Small intestine (tissue), 7 donors: Measurements from ENCODE around the gene PABPN1L. TPM values are rescaled to one million over a fixed set of nuclear protein-coding genes. Genes with fewer than 3 reads are reported as not detected.
"Not testable (repeated sequence)": the region's sequence is repeated elsewhere in the genome, so short reads cannot be mapped to it uniquely, and the experiment has no call there.

Experiments
- DNase-seq, 2 donors: peaks; one replicate each; pipeline versions ENCODE4 v3.0.0 to v3.0.0-alpha.2; 2013
- FAIRE-seq: peaks from 2 replicates; lab custom pipeline; 2012; peaks lifted over from hg19 to GRCh38; lab: Jason Lieb, UNC
- H3K27ac ChIP-seq, 3 donors: one replicate each; pipeline ENCODE4 v1.5.1; 2013; ENCODE audit warnings: low read length in 2 of 3, mild to moderate bottlenecking in 2 of 3, control low read depth in 1 of 3, inconsistent platforms in 1 of 3, low read depth in 1 of 3, moderate library complexity in 1 of 3
- H3K27me3 ChIP-seq, 3 donors: one replicate each; pipeline ENCODE4 v1.6.1; 2013; ENCODE audit warnings: low read length in 3 of 3, inconsistent platforms in 1 of 3; ENCODE audit not compliant: control insufficient read depth in 3 of 3, insufficient read depth in 3 of 3
- H3K36me3 ChIP-seq, 3 donors: one replicate each; pipeline ENCODE4 v1.6.1; 2013; ENCODE audit warnings: low read length in 3 of 3, inconsistent platforms in 1 of 3, low read depth in 1 of 3, mild to moderate bottlenecking in 1 of 3, moderate library complexity in 1 of 3; ENCODE audit not compliant: control insufficient read depth in 3 of 3, insufficient read depth in 2 of 3
- H3K4me1 ChIP-seq, 3 donors: one replicate each; pipeline ENCODE4 v1.6.1; 2013; ENCODE audit warnings: low read length in 2 of 3, inconsistent platforms in 1 of 3, low read depth in 1 of 3, mild to moderate bottlenecking in 1 of 3, moderate library complexity in 1 of 3; ENCODE audit not compliant: control insufficient read depth in 3 of 3, insufficient read depth in 2 of 3
- H3K4me3 ChIP-seq, 3 donors: one replicate each; pipeline ENCODE4 v1.5.1; 2013; ENCODE audit warnings: low read length in 3 of 3, control low read depth in 1 of 3, inconsistent platforms in 1 of 3, low read depth in 1 of 3, mild to moderate bottlenecking in 1 of 3, moderate library complexity in 1 of 3
- H3K9me3 ChIP-seq, 2 donors: one replicate each; pipeline ENCODE4 v1.6.1; 2013; ENCODE audit warnings: low read depth in 1 of 2, low read length in 1 of 2; ENCODE audit not compliant: control insufficient read depth in 2 of 2, insufficient read depth in 1 of 2
- whole genome bisulfite sequencing, 3 donors: extraction: QIAGEN DNeasy Blood & Tissue Kit; methylation state at CpG; one replicate each; pipeline ENCODE4 v1.1.7; 2013; 5-methylcytosine and 5-hydroxymethylcytosine counted together
- polyA plus RNA-seq, 4 donors: library from polyadenylated mRNA; stranded (reverse) in 3 of 4; unstranded in 1 of 4; fragments of 200-250 nt in 3 of 4; fragments of 120-200 nt in 1 of 4; gene quantifications; one replicate each; pipeline versions ENCODE4 v1.2.1 to v1.2.3, GENCODE V29; 2013
- donor health status: healthy with polysubstance abuse.
- donor health status: control.
- donor health status: control.
- donor health status: Bipolar disorder and iron deficiency.
- donor health status: healthy.

Gene PABPN1L
- polyA plus RNA-seq, 4 donors: 0.12 TPM; not detected in 3

- FAIRE-seq: no peak
- H3K36me3 ChIP-seq: peaks cover 0 to 7% (median 0%) of the 10 kb centered on the region in 3 donors
- H3K4me1 ChIP-seq: no peaks in the 10 kb centered on the region
- no peak overlapping the region for H3K4me3 ChIP-seq
- 83 to 93% (median 87%) methylated on average over 55 to 57 of the region's 57 CpGs for WGBS, 3 donors
- DNase-seq: no peak
- no peaks in the 10 kb centered on the region for H3K27me3 ChIP-seq
- H3K9me3 ChIP-seq: no peaks in the 10 kb centered on the region
- no peak overlapping the region for H3K27ac ChIP-seq
Measured at GRCh38 chr16:88896238-88897070, 30.0 kb upstream of the PABPN1L start.

GRCh38 chr16:88895335-88895734, 28.9 kb upstream of the PABPN1L start:
- no peak for FAIRE-seq
- Histone ChIP-seq H3K27ac (no peak overlapping the region), H3K36me3 (peaks cover 0 to 5% (median 0%) of the 10 kb centered on the region in 3 donors), H3K27me3 (no peaks in the 10 kb centered on the region), H3K9me3 (peaks cover 0 to under 1% of the 10 kb centered on the region in 2 donors), H3K4me1 (no peaks in the 10 kb centered on the region), H3K4me3 (no peak overlapping the region)
- 87 to 92% (median 88%) methylated on average over 22 of the region's 22 CpGs for WGBS, 3 donors
- no peak for DNase-seq

- Histone ChIP-seq H3K27me3 (no peaks in the 10 kb centered on the region), H3K9me3 (peaks cover 0 to 6% of the 10 kb centered on the region in 2 donors), H3K36me3 (peaks cover 0 to 9% (median 0%) of the 10 kb centered on the region in 3 donors), H3K27ac (no peak overlapping the region), H3K4me1 (no peaks in the 10 kb centered on the region), H3K4me3 (no peak overlapping the region)
- no peak for DNase-seq
- FAIRE-seq: no peak
- WGBS, 3 donors: 65 to 79% (median 68%) methylated on average over 21 of the region's 21 CpGs
Measured at GRCh38 chr16:88894681-88895300, 28.3 kb upstream of the PABPN1L start.

- WGBS, 3 donors: 73 to 98% (median 94%) methylated on average over 4 to 5 of the region's 6 CpGs
- H3K27ac ChIP-seq, H3K4me3 ChIP-seq, DNase-seq, H3K4me1 ChIP-seq, FAIRE-seq, H3K27me3 ChIP-seq, H3K36me3 ChIP-seq: not testable (repeated sequence)
- peaks cover 0 to 12% of the 10 kb centered on the region in 2 donors for H3K9me3 ChIP-seq
Measured at GRCh38 chr16:88894266-88894665, 27.8 kb upstream of the PABPN1L start.

- Histone ChIP-seq H3K4me1 (no peaks in the 10 kb centered on the region), H3K4me3 (no peak overlapping the region), H3K27me3 (no peaks in the 10 kb centered on the region), H3K27ac (no peak overlapping the region), H3K9me3 (peaks cover 0 to 12% of the 10 kb centered on the region in 2 donors), H3K36me3 (peaks cover 0 to 9% (median 0%) of the 10 kb centered on the region in 3 donors)
- WGBS, 3 donors: 62 to 84% (median 83%) methylated on average over 16 to 19 of the region's 19 CpGs
- FAIRE-seq (no peak), DNase-seq (peak in 1 of 2 donors; percentile 4)
Measured at GRCh38 chr16:88893127-88893968, 26.9 kb upstream of the PABPN1L start.

GRCh38 chr16:88892065-88892464, 25.6 kb upstream of the PABPN1L start:
- no peak overlapping the region for H3K27ac ChIP-seq
- 75 to 89% (median 86%) methylated on average over 20 of the region's 20 CpGs for WGBS, 3 donors
- peaks cover 0 to 12% of the 10 kb centered on the region in 2 donors for H3K9me3 ChIP-seq
- DNase-seq: no peak
- H3K4me1 ChIP-seq: no peaks in the 10 kb centered on the region
- no peak for FAIRE-seq
- H3K27me3 ChIP-seq: no peaks in the 10 kb centered on the region
- no peak overlapping the region for H3K4me3 ChIP-seq
- H3K36me3 ChIP-seq: peaks cover 0 to 9% (median 0%) of the 10 kb centered on the region in 3 donors

GRCh38 chr16:88891083-88891482, 24.6 kb upstream of the PABPN1L start:
- no peak for FAIRE-seq
- WGBS, 3 donors: 68 to 91% (median 82%) methylated on average over 16 of the region's 16 CpGs

More at GRCh38 chr16:88891083-88891482, 24.6 kb upstream of the PABPN1L start:
- H3K27me3 ChIP-seq: no peaks in the 10 kb centered on the region
- no peaks in the 10 kb centered on the region for H3K4me1 ChIP-seq
- H3K9me3 ChIP-seq: peaks cover 0 to 12% of the 10 kb centered on the region in 2 donors
- DNase-seq: no peak
- H3K27ac ChIP-seq: no peak overlapping the region
- H3K36me3 ChIP-seq: peaks cover 0 to 9% (median 0%) of the 10 kb centered on the region in 3 donors
- no peak overlapping the region for H3K4me3 ChIP-seq
